Neuronal stem cell (in vitro differentiated cells): ENCODE results near the gene TTPAL.

Source experiments
- DNase-seq: peaks from one replicate; pipeline ENCODE4 v3.0.0-alpha.2; 2013; ENCODE audit warnings: low spot score
- H2AFZ ChIP-seq: one replicate; pipeline ENCODE4 v1.6.1; 2013; ENCODE audit warnings: mild to moderate bottlenecking, low read length, inconsistent platforms
- H2AK5ac ChIP-seq: 2 replicates; pipeline ENCODE4 v1.6.1; 2013; ENCODE audit warnings: low read depth, mild to moderate bottlenecking, inconsistent platforms, low read length, moderate library complexity, mixed read lengths
- H2BK120ac ChIP-seq: 2 replicates; pipeline ENCODE4 v1.6.1; 2013; ENCODE audit warnings: low read depth, mild to moderate bottlenecking, inconsistent platforms, low read length, moderate library complexity, mixed read lengths
- H2BK12ac ChIP-seq: one replicate; pipeline ENCODE4 v1.6.1; 2013; ENCODE audit warnings: low read length, inconsistent platforms
- H2BK15ac ChIP-seq: 2 replicates; pipeline ENCODE4 v1.6.1; 2013; ENCODE audit warnings: mild to moderate bottlenecking, low read length, inconsistent platforms, mixed read lengths
- H2BK5ac ChIP-seq: one replicate; pipeline ENCODE4 v1.6.1; 2013; ENCODE audit warnings: inconsistent platforms, mild to moderate bottlenecking, low read length, moderate library complexity
- H3K14ac ChIP-seq: one replicate; pipeline ENCODE4 v1.6.1; 2013; ENCODE audit warnings: low read length, inconsistent platforms
- H3K18ac ChIP-seq: 2 replicates; pipeline ENCODE4 v1.6.1; 2013; ENCODE audit warnings: low read length, inconsistent platforms
- H3K23ac ChIP-seq: 2 replicates; pipeline ENCODE4 v1.6.1; 2013; ENCODE audit warnings: low read depth, mild to moderate bottlenecking, mixed read lengths, low read length, inconsistent platforms; ENCODE audit not compliant: poor library complexity
- H3K27ac ChIP-seq: replicated peaks from 3 replicates; pipeline ENCODE4 v1.5.1; 2013; ENCODE audit warnings: low read length, inconsistent platforms
- H3K27me3 ChIP-seq, 3 experiments: 2 replicates each; pipeline ENCODE4 v1.6.1; 2013; ENCODE audit warnings: low read length in 3 of 3, mild to moderate bottlenecking in 2 of 3, inconsistent platforms in 1 of 3, low read depth in 1 of 3, mixed read lengths in 1 of 3, moderate library complexity in 1 of 3; ENCODE audit not compliant: control insufficient read depth in 3 of 3, insufficient read depth in 3 of 3
- H3K36me3 ChIP-seq, 2 donors: replicated peaks in 1 of 2; 2 replicates each; pipeline ENCODE4 v1.6.1; 2013; ENCODE audit warnings: low read length in 2 of 2; ENCODE audit not compliant: control insufficient read depth in 2 of 2, insufficient read depth in 2 of 2
- H3K4ac ChIP-seq: 2 replicates; pipeline ENCODE4 v1.6.1; 2013; ENCODE audit warnings: inconsistent platforms, mild to moderate bottlenecking, low read length, moderate library complexity
- H3K4me1 ChIP-seq, 2 donors: 1 replicate in 1 of 2; 2 replicates in 1 of 2; pipeline ENCODE4 v1.6.1; 2013; ENCODE audit warnings: low read length in 2 of 2, low read depth in 1 of 2; ENCODE audit not compliant: control insufficient read depth in 2 of 2, insufficient read depth in 1 of 2
- H3K4me2 ChIP-seq: one replicate; pipeline ENCODE4 v1.6.1; 2013; ENCODE audit warnings: mild to moderate bottlenecking, low read length, inconsistent platforms; ENCODE audit not compliant: insufficient read depth, poor library complexity, severe bottlenecking
- H3K4me3 ChIP-seq, 2 donors: 2 replicates each; pipeline ENCODE4 v1.5.1; 2013; ENCODE audit warnings: low read length in 2 of 2, mild to moderate bottlenecking in 2 of 2, inconsistent platforms in 1 of 2, moderate library complexity in 1 of 2
- H3K79me1 ChIP-seq: one replicate; pipeline ENCODE4 v1.6.1; 2013; ENCODE audit warnings: low read depth, mild to moderate bottlenecking, inconsistent platforms, low read length, moderate library complexity
- H3K9ac ChIP-seq: one replicate; pipeline ENCODE4 v1.6.1; 2013; ENCODE audit warnings: mild to moderate bottlenecking, low read depth, low read length, inconsistent platforms; ENCODE audit not compliant: poor library complexity
- H3K9me3 ChIP-seq, 2 donors: replicated peaks in 1 of 2; 2 replicates each; pipeline versions ENCODE3 to v1.6.1; 2013; ENCODE audit warnings: low read length in 2 of 2, mild to moderate bottlenecking in 2 of 2, inconsistent platforms in 1 of 2, low read depth in 1 of 2, mixed read lengths in 1 of 2, moderate library complexity in 1 of 2; ENCODE audit not compliant: control insufficient read depth in 2 of 2, insufficient read depth in 1 of 2
- H4K8ac ChIP-seq: one replicate; pipeline ENCODE4 v1.6.1; 2013; ENCODE audit warnings: low read depth, mild to moderate bottlenecking, inconsistent platforms, low read length, moderate library complexity
- H4K91ac ChIP-seq: one replicate; pipeline ENCODE4 v1.6.1; 2013; ENCODE audit warnings: low read length, low read depth, mild to moderate bottlenecking, inconsistent platforms; ENCODE audit not compliant: poor library complexity
- WGBS, 2 donors: extraction: QIAGEN DNeasy Blood & Tissue Kit; methylation state at CpG; one replicate each; pipeline ENCODE4 v1.1.7; 2013; ENCODE audit warnings: missing lambda C conversion rate in 2 of 2, mixed read lengths in 1 of 2; ENCODE audit not compliant: insufficient read length in 2 of 2, insufficient replicate concordance in 1 of 2; ENCODE audit errors: extremely low coverage in 2 of 2; 5-methylcytosine and 5-hydroxymethylcytosine counted together

The TTPAL gene

GRCh38 chr20:44427804-44428173, 47.9 kb upstream of the TTPAL start:
- Histone ChIP-seq H2BK15ac (no peak overlapping the region), H3K18ac (no peak overlapping the region), H3K4me1 (peaks cover 0 to 2% of the 10 kb centered on the region in 2 donors), H3K23ac (no peak overlapping the region), H2BK5ac (no peak overlapping the region), H4K91ac (no peak overlapping the region), H3K4me3 (no peak overlapping the region), H3K9me3 (no peaks in the 10 kb centered on the region), H2AK5ac (no peak overlapping the region), H3K14ac (no peak overlapping the region), H3K79me1 (no peaks in the 10 kb centered on the region), H2AFZ (no peak overlapping the region), H3K4me2 (no peak overlapping the region), H3K4ac (no peak overlapping the region), H3K27ac (no peak overlapping the region), H3K27me3 (peaks cover 0 to 7% (median 0%) of the 10 kb centered on the region in 3 experiments), H3K36me3 (no peaks in the 10 kb centered on the region), H3K9ac (no peak overlapping the region), H2BK120ac (no peak overlapping the region), H2BK12ac (no peak overlapping the region), H4K8ac (no peak overlapping the region)
- no CpG with 5 or more reads among the region's 3 CpGs for WGBS, 2 donors
- no peak for DNase-seq

- no CpG with 5 or more reads among the region's 8 CpGs for WGBS, 2 donors
- H3K27ac ChIP-seq, result no peak overlapping the region
Observed at GRCh38 chr20:44428174-44429016, 47.3 kb upstream of the TTPAL start.

GRCh38 chr20:44429017-44429339, 46.7 kb upstream of the TTPAL start:
- no peak overlapping the region for H2AFZ ChIP-seq
- no peak overlapping the region for H2AK5ac ChIP-seq
- no peak overlapping the region for H3K9ac ChIP-seq
- H3K27me3 ChIP-seq, result peaks cover 0 to 6% (median 0%) of the 10 kb centered on the region in 3 experiments
- H3K4me1 ChIP-seq, result peaks cover 0 to 2% of the 10 kb centered on the region in 2 donors
- no peak overlapping the region for H4K91ac ChIP-seq
- H4K8ac ChIP-seq, result no peak overlapping the region
- H3K36me3 ChIP-seq, result no peaks in the 10 kb centered on the region
- no peak overlapping the region for H2BK5ac ChIP-seq
- no peak overlapping the region for H3K4me3 ChIP-seq
- no CpG with 5 or more reads among the region's 2 CpGs for WGBS, 2 donors
- no peak overlapping the region for H3K4ac ChIP-seq
- H3K23ac ChIP-seq, result no peak overlapping the region
- no peak for DNase-seq
- no peak overlapping the region for H3K18ac ChIP-seq
- H3K14ac ChIP-seq, result no peak overlapping the region
- H3K27ac ChIP-seq, result no peak overlapping the region
- no peaks in the 10 kb centered on the region for H3K79me1 ChIP-seq
- no peaks in the 10 kb centered on the region for H3K9me3 ChIP-seq
- H3K4me2 ChIP-seq, result no peak overlapping the region
- no peak overlapping the region for H2BK15ac ChIP-seq
- H2BK12ac ChIP-seq, result no peak overlapping the region
- no peak overlapping the region for H2BK120ac ChIP-seq

More at GRCh38 chr20:44428174-44429016, 47.3 kb upstream of the TTPAL start:
- H3K9me3 ChIP-seq, result no peaks in the 10 kb centered on the region
- H4K91ac ChIP-seq, result no peak overlapping the region
- H2AFZ ChIP-seq, result no peak overlapping the region
- H3K4me2 ChIP-seq, result no peak overlapping the region
- H3K4me1 ChIP-seq, result peaks cover 0 to 2% of the 10 kb centered on the region in 2 donors
- H3K27me3 ChIP-seq, result peaks cover 0 to 7% (median 0%) of the 10 kb centered on the region in 3 experiments
- H2BK12ac ChIP-seq, result no peak overlapping the region
- no peak overlapping the region for H2BK5ac ChIP-seq
- no peak overlapping the region for H3K18ac ChIP-seq
- no peaks in the 10 kb centered on the region for H3K36me3 ChIP-seq
- no peak overlapping the region for H3K14ac ChIP-seq
- DNase-seq, result no peak
- no peaks in the 10 kb centered on the region for H3K79me1 ChIP-seq
- no peak overlapping the region for H3K9ac ChIP-seq
- no peak overlapping the region for H2BK120ac ChIP-seq
- no peak overlapping the region for H2BK15ac ChIP-seq
- H2AK5ac ChIP-seq, result no peak overlapping the region
- H3K23ac ChIP-seq, result no peak overlapping the region
- no peak overlapping the region for H3K4ac ChIP-seq
- H3K4me3 ChIP-seq, result no peak overlapping the region
- no peak overlapping the region for H4K8ac ChIP-seq

- no peak overlapping the region for H3K4ac ChIP-seq
- H3K9ac ChIP-seq, result no peak overlapping the region
- no peak overlapping the region for H4K91ac ChIP-seq
- no peak overlapping the region for H3K23ac ChIP-seq
- no peak overlapping the region for H4K8ac ChIP-seq
- no peak overlapping the region for H2BK120ac ChIP-seq
- H2AFZ ChIP-seq, result no peak overlapping the region
- H2BK12ac ChIP-seq, result no peak overlapping the region
- H3K4me1 ChIP-seq, result peaks cover 0 to 2% of the 10 kb centered on the region in 2 donors
- H3K14ac ChIP-seq, result no peak overlapping the region
- H3K9me3 ChIP-seq, result no peaks in the 10 kb centered on the region
- no CpG with 5 or more reads among the region's 17 CpGs for WGBS, 2 donors
- no peaks in the 10 kb centered on the region for H3K79me1 ChIP-seq
- no peak overlapping the region for H2AK5ac ChIP-seq
- no peak overlapping the region for H3K27ac ChIP-seq
- H3K4me2 ChIP-seq, result no peak overlapping the region
- no peak for DNase-seq
- H2BK5ac ChIP-seq, result no peak overlapping the region
- H3K36me3 ChIP-seq, result no peaks in the 10 kb centered on the region
- peaks cover 0 to under 1% (median 0%) of the 10 kb centered on the region in 3 experiments for H3K27me3 ChIP-seq
- no peak overlapping the region for H3K18ac ChIP-seq
- no peak overlapping the region for H2BK15ac ChIP-seq
- H3K4me3 ChIP-seq, result no peak overlapping the region
Observed at GRCh38 chr20:44429419-44430269, 46.0 kb upstream of the TTPAL start.
